Activated CD4-positive, alpha-beta T cell treated with anti-CD3 and anti-CD28 coated beads, Interleukin-2, amount 50 U/mL, for 1 hour (primary cell): Measurements from ENCODE around the gene LCN15.
"Not testable (repeated sequence)": the region's sequence is repeated elsewhere in the genome, so short reads cannot be mapped to it uniquely, and the experiment has no call there.

Experiments used
- DNase-seq: peaks from one replicate; pipeline ENCODE4 v3.0.0-alpha.2; 2020

The LCN15 gene

DNA sequence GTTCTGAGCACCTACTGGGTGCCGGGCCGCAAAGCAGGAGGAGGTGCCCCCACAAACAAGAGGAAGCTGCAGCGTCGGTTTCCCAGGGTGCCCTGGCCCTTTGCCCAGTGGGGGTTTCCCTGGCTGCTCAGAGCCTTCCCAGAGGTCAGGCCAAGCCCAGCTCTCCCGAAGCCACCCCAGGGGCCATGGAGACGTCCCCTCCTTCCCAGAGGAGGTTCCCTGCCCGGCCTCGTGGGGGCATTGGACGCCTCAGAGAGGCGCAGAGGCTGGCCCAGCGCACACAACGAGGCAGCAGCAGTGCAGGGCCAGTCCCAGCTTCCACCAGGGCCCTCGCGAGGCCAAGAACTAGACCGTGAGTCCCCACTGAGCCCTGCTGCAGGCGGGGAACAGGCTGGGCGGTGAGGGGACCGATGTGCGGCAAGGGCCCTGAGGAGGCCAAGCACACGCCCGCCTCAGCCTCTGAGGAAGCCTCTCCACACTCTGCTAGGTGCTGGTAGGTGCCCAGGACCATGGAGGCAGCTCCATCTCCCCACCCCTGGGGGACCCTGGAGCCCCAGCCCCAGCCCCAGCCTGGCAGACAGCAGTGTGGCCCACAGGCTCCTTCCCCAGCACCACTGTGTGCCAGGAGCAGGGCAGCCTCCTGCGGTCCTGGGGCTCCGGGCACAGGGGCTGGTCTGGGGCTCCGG lies 45.0 kb downstream of the LCN15 start:
- DNase-seq: no peak

DNA sequence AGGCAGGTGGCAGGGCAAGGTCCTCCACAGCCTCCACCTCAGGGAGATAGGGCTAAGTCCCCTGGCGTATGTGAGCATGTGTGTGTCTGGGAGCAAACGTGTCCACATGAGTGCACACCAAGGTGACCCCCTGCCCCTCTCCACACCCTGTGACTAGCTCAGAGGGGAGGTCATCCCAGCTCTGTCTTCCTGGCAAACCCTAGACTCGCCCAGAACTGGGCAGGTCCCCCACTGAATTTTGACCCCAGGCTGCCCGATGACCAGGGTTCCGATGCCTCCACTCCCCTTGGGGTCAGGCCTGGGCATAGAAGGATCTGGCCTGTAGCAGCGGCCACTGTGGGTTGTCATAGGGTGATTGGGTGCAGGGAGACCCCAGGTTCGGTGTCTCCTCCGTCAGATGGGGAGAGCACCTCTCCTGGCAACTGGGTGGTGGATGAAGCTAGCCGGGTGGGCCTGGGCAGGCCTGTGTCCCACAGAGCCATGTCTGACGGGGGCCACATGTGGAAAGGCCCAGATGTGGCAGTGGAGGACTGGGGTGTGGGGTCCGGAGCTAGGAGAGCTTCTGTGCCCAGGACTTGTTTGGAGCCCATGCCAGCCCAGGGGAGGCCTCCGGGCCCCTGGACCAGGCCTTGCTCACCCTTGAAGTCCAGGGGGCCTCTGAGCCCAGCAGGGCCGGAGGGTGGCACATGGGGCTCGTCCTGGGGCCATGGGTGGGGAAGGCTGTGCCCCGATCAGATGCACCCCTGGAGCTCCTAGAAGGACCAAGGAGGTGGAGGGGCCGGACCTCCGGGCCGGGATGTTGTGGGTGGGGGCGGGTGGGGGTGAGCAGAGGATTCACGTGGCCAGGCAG lies 45.7 kb downstream of the LCN15 start:
- no peak for DNase-seq

DNA sequence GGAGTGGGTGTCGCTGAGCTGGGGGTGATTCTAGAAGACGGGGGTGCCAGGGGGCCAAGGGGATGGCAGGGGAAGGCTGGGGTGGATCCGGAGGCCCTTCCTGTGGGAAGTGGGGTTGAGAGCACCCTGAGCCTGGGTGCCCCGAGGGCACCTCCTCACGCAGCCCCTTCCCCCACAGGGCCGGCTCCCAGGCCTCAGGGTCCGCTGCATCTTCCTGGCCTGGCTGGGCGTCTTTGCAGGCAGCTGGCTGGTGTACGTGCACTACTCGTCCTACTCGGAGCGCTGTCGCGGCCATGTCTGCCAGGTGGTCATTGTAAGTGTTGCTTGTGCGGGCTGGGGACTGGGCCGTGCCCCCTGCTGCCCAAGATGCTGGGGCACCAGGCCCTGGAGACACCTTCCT lies 46.9 kb downstream of the LCN15 start:
- no peak for DNase-seq

DNA sequence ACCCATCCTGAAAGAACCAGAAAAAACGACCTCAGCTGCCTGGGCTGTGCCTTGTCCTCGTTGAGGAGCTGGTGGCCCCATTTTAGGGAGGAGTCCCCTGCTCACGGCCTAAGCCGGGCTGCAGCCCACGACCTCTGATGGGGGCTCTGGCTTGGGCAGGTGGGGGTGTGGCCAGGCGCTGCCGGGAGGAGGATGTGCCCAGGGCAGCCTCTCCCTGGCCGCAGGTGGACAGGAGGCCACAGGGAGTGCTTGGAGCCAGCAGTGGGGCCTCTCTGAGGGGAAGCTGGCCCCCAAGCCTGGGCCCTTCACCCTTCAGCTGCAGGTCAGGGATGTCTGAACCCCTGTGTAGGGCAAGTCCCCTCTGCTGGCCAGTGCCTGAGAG lies 49.4 kb downstream of the LCN15 start:
- DNase-seq: no peak

DNA sequence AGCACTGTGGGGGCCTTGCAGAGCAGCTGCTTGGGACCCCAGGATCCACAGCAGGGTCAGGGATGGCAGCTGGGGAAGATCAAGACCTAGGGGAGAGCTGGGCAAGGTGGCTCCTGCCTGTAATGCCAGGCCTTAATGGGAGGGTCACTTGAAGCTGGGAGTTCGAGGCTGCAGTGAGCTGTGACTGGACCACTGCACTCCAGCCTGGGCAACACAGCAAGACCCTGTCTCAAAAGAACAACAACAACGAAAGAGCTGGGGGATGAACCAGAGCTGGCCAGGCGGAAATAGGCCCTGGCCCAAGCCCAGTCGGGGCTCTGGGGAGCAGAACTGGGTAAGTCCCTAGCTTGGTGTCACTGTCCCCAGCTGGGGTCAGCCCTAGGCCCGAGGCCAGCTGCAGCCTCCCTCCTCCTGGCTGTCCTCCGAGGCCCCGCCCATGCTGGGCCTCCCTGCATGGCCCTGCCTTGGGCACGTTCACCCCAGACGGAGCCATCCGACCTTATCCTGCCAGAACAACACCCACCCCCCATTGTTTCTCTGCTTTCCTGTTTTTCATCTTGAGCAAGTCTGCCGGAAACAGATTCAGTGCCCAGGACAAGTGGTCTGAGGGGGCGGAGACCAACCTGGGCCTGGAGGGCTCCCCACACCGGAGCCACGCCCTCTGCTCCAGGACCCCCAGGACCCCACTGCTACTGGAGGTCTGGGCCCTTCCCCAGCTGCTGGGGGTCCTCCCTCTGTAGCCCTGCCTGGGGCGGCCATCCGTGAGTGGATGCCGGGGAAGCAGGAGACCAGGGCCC lies 50.0 kb downstream of the LCN15 start:
- DNase-seq: no peak

DNA sequence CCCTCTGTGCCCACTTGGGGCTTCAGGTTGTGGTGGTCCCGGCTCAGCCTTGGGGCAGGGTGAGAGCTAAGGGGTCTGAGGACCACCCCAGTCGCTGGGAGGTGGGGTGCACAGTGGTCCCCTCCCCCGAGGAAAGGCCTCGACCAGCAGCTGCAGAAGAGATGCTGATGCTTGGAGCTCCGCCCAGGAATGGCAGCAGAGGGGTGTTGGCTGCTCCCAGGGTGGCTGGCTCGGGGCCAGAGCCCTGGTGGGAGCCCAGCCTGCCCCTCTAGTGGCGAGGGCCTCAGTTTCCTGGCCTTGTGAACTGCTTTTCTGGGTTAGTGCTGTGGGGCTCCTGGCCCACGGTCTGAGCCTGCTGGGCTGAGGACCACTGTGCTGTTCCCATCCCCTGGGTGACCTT lies 50.8 kb downstream of the LCN15 start:
- DNase-seq: no peak

DNA sequence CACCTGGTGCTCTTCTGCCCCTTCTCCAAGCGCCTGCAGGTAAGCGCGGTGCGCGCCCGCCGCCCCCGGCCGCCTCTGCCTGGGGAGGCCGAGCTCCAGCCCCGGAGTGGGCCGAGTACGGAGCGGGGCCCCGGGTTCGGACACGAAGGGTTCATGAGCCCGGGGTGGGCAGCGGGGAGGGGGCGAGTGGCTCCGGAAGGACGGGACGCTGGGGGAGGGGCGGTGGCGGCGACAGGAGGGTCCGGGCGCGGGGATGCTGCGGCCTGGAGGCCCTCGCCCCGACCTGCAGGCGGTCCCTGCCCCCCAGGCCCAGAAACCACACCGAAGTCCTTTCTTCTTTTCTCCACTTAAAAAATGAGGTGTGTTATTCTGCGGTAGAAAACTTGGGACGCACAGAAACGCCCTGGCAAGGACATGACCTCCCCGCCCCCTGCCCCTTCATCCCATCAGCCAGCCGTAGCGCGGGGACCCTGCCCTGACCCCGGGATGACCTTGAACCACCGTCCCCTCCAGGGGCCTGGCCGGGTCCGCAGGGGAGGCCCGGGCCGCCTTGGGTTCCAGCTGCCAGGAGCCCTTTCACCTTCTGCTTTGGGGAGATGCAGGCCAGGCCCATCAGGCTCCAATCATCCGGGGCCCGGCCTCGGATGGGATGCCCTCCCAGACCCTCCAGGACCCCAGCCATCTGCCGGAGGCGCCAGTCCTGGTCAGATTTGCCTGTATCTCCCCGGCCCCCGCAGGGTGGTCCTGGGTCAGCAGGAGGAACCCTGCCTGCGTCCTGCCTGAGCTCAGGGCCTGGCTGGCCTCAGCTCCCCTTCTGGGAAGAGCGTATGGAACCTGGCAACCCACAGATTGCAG lies 51.4 kb downstream of the LCN15 start:
- DNase-seq: no peak

DNA sequence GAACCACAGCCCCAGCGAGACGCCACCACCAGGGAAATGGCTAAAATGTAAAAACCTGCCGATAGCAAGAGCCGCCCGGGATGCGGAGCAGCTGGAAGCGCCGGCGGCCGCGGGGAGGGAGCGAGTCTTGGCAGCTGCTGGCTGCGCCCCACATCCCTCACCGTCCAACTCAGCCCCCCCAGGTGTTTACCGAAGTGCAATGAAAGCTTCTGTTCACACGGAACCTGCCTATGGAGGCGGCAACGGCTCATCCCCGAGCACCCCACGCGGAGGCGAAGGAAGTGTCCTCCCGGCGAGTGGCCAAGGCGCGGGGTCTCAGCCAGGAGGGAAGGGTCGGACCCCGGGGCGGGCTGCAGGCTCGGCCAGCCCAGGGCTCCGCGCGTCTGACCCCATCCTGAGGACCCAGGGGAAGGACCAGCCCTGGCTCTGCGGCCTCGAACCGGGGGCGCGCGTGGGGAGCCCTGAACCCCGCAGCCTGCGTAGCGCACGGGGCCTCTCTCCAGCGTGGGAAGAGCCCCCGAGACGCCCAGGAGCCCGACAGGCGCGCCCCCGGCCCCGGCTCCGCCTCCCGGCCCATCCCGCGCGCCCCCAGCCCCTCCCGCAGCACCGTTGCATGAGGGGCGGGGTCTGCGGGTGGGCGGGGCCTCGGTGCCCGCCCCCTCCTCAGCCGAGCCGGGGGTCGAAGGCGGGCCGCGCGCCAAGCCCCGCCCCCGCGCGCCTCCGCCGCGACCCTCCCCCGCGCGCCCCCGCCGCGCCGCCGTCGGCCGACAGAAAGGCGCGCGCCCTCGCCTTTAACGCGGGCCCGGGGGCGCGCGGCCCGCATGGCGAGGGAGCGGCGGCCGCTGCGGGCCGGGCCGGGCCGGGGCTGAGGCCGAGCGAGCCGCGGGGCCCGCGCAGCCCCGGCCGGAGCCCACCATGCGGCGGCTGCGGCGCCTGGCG lies 52.3 kb downstream of the LCN15 start, which contains the start of gene DIPK1B:
DIPK1B (plus strand) TSS at position 822 of the 939 bp plus-strand sequence; CDS start at position 916, 94 bp downstream.
- no peak for DNase-seq

DNA sequence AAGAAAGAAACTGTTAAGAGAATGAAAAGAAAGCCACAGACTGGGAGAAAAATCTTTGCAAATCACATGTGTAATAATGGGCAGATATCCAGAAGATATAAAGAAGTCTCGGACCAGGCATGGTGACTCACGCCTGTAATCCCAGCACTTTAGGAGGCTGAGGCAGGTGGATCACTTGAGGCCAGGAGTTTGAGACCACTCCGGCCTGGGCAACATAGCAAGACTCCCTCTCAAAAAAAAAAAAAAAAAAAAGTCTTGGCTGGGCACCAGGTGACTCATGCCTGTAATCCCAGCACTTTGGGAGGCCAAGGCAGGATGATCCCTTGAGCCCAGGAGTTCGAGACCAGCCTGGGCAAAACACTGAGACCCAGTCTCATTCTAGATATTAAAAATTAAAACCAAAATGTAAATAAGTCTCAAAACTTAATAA lies 53.1 kb downstream of the LCN15 start:
- DNase-seq: not testable (repeated sequence)

DNA sequence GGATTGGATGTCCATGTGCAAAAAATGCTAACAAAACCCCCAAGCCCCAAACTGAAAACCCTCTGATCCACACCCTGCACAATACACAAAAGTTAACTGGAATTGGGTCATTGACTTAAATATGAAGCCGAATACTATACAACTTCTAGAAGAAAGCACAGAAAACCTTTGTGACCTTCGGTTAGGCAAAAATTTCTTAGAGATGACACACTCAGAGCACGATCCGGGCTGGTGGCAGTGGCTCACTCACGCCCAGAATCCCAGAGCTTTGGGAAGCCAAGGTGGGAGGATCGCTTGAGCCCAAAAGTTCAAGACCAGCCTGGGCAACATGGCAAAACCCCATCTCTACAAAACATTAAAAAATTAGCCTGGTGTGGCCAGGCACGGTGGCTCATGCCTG lies 53.8 kb downstream of the LCN15 start:
- DNase-seq: no peak
